HCT116 (cell line): ENCODE data around the gene C10orf53. TPM values are rescaled to one million over a fixed set of nuclear protein-coding genes. Genes with fewer than 3 reads are reported as not detected.

ENCODE experiments used
- ATAC-seq: fragments of 200-7000 bp; cut with Tn5 transposase; 2 replicates; pipeline ENCODE4 v1.9.1; 2020; ENCODE audit warnings: mild to moderate bottlenecking, moderate library complexity
- BruUV-seq: library from RNA; stranded (reverse); fragments of 400-500 nt; replicated peaks from 2 replicates; lab custom pipeline; 2021; lab: Mats Ljungman, UMichigan
- CTCF ChIA-PET: fragments of 300-600 bp; sonication (Branson Sonifier 250); formaldehyde crosslinking; loops from one replicate; lab custom pipeline; 2021; ENCODE audit warnings: antibody characterized with exemption; lab: Charles Lee
- POLR2A ChIA-PET: fragments of 300-600, 350-600 bp; sonication (Branson Sonifier 250); formaldehyde crosslinking; loops from one replicate; lab custom pipeline; 2021; ENCODE audit warnings: antibody characterized with exemption; lab: Charles Lee
- RAD21 ChIA-PET, 2 experiments: fragments of 300-600 bp; sonication (Branson Sonifier 250); formaldehyde crosslinking; loops; one replicate each; lab custom pipeline; 2023; ENCODE audit warnings: low total read pairs in 2 of 2; ENCODE audit not compliant: uncharacterized antibody in 2 of 2, unreplicated experiment in 2 of 2, low non-redundant PET in 1 of 2; lab: Charles Lee
- DNase-seq: peaks from one replicate; pipeline ENCODE4 v3.0.0-alpha.2; 2010; ENCODE audit warnings: low read depth, low spot score
- H2AFZ ChIP-seq: fragments of 200-600 bp; shearing (Covaris generic), sonication (generic); 2 replicates; pipeline ENCODE4 v1.6.1; 2017; ENCODE audit warnings: low read depth, mixed run types, mixed read lengths, antibody characterized with exemption, low read length; ENCODE audit not compliant: poor library complexity, severe bottlenecking
- H3K27ac ChIP-seq: 2 replicates; pipeline ENCODE4 v1.5.1; 2012; ENCODE audit warnings: low read depth, low read length
- H3K27me3 ChIP-seq: fragments of 200-600 bp; sonication (generic); 2 replicates; pipeline ENCODE4 v1.6.1; 2016; ENCODE audit warnings: mixed run types, low read length, mixed read lengths; ENCODE audit not compliant: insufficient read depth
- H3K36me3 ChIP-seq, 2 experiments: fragments of 200-500 bp in 1 of 2; fragments of 200-600 bp in 1 of 2; sonication (Bioruptor generic) in 1 of 2; sonication (generic) in 1 of 2; 2 replicates each; pipeline versions ENCODE4 v1.5.1 to v1.6.1; 2014 to 2016; ENCODE audit warnings: low read length in 2 of 2, inconsistent platforms in 1 of 2, mixed read lengths in 1 of 2, mixed run types in 1 of 2; ENCODE audit not compliant: insufficient read depth in 2 of 2, control insufficient read depth in 1 of 2
- H3K4me1 ChIP-seq, 2 experiments: fragments of 200-600 bp in 1 of 2; sonication (generic) in 1 of 2; 2 replicates each; pipeline versions ENCODE4 v1.5.1 to v1.6.1; 2012 to 2017; ENCODE audit warnings: low read length in 2 of 2, inconsistent platforms in 1 of 2, mild to moderate bottlenecking in 1 of 2, mixed read lengths in 1 of 2, mixed run types in 1 of 2, moderate library complexity in 1 of 2; ENCODE audit not compliant: insufficient read depth in 2 of 2, control insufficient read depth in 1 of 2
- H3K4me2 ChIP-seq: fragments of 200-600 bp; sonication (generic); 2 replicates; pipeline ENCODE4 v1.6.1; 2017; ENCODE audit warnings: mixed run types, low read length, mixed read lengths
- H3K4me3 ChIP-seq, 2 experiments: fragments of 200-600 bp in 1 of 2; sonication (generic) in 1 of 2; replicated peaks in 1 of 2; 2 replicates each; pipeline ENCODE4 v1.5.1; 2011 to 2016; ENCODE audit warnings: low read length in 2 of 2, control low read depth in 1 of 2, low read depth in 1 of 2, mild to moderate bottlenecking in 1 of 2, mixed read lengths in 1 of 2, mixed run types in 1 of 2
- H3K79me2 ChIP-seq: fragments of 200-600 bp; sonication (generic); 2 replicates; pipeline ENCODE4 v1.6.1; 2017; ENCODE audit warnings: mild to moderate bottlenecking, mixed run types, low read length, moderate library complexity, mixed read lengths; ENCODE audit not compliant: insufficient read depth
- H3K9ac ChIP-seq: fragments of 200-600 bp; sonication (generic); 2 replicates; pipeline ENCODE4 v1.6.1; 2016; ENCODE audit warnings: low read length, mixed read lengths
- H3K9me2 ChIP-seq: fragments of 200-600 bp; sonication (generic), shearing (Covaris generic); 2 replicates; pipeline ENCODE4 v1.6.1; 2017; ENCODE audit warnings: mixed run types, mild to moderate bottlenecking, moderate library complexity; ENCODE audit not compliant: insufficient read depth
- H3K9me3 ChIP-seq, 2 experiments: fragments of 200-500 bp in 1 of 2; fragments of 200-600 bp in 1 of 2; sonication (Bioruptor generic) in 1 of 2; sonication (generic) in 1 of 2; 2 replicates each; pipeline ENCODE4 v1.6.1; 2014 to 2017; ENCODE audit warnings: low read length in 2 of 2, mixed read lengths in 2 of 2, inconsistent platforms in 1 of 2, low read depth in 1 of 2, mild to moderate bottlenecking in 1 of 2, mixed run types in 1 of 2, moderate library complexity in 1 of 2; ENCODE audit not compliant: control insufficient read depth in 1 of 2, insufficient read depth in 1 of 2
- H4K20me1 ChIP-seq: fragments of 200-600 bp; sonication (generic), shearing (Covaris generic); 2 replicates; pipeline ENCODE4 v1.6.1; 2017; ENCODE audit warnings: mixed run types, mild to moderate bottlenecking, moderate library complexity; ENCODE audit not compliant: insufficient read depth
- EGR1 ChIP-seq: IDR thresholded peaks from 2 replicates; pipeline ENCODE4 v1.6.1; 2012; ENCODE audit warnings: low read depth
- EZH2 ChIP-seq: fragments of 200-600 bp; sonication (generic); IDR thresholded peaks from 2 replicates; pipeline ENCODE4 v1.6.1; 2017; ENCODE audit warnings: antibody characterized with exemption, mixed run types
- FOSL1 ChIP-seq: IDR thresholded peaks from 2 replicates; pipeline ENCODE4 v1.6.1; 2012; ENCODE audit warnings: low read depth
- SIN3A ChIP-seq: IDR thresholded peaks from 2 replicates; pipeline ENCODE4 v1.6.1; 2012; ENCODE audit warnings: low read depth
- ZNF274 ChIP-seq: fragments of 200-500 bp; sonication (Bioruptor generic); IDR thresholded peaks from 2 replicates; pipeline ENCODE4 v1.6.1; 2014; ENCODE audit warnings: mild to moderate bottlenecking, low read depth, low read length, inconsistent platforms
- intact Hi-C: fragments of 100-400 bp; cut with micrococcal nuclease; formaldehyde crosslinking; loops from 2 replicates; pipeline ENCODE4 v1.10.0; 2022
- total RNA-seq: library from RNA; stranded (reverse); gene quantifications from one replicate; pipeline ENCODE4 v1.2.1, GENCODE V29; 2021; ENCODE audit not compliant: unreplicated experiment
- TF ChIP-seq, protein P1 (sequence below): IDR thresholded peaks from 2 replicates; pipeline ENCODE4 v1.6.1; 2012
- TF ChIP-seq, protein P2 (sequence below): IDR thresholded peaks from 2 replicates; pipeline ENCODE4 v1.6.1; 2012; ENCODE audit warnings: low read depth

The C10orf53 gene
- total RNA-seq, 1 experiment from 2014 or later: not detected

DNA sequence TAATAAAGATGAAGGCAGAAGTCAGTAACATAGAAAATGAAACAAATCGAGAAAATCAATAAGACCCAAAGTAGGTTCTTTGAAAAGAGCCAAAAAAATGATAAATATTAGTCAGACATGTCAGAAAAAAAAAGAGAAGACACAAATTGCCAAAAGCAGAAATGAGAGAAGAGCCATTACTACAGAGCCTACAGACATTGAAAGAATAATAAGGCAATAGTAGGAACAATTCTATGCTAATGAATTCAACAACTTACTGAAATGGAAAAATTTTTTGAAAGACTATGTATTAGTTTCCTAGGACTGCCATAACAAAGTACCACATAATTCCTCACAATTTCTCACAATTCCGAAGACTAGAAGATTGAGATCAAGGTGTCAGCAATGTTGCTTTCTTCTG, 47.1 kb downstream of the C10orf53 start:
- no peaks in the 10 kb centered on the region for H3K9me3 ChIP-seq
- H2AFZ ChIP-seq: no peak overlapping the region
- H3K9me2 ChIP-seq: no peaks in the 10 kb centered on the region
- RAD21 ChIA-PET: no interaction called here
- ATAC-seq: no peak
- H3K4me1 ChIP-seq: no peaks in the 10 kb centered on the region
- BruUV-seq: no TSS peak
- intact Hi-C loops: no loop called here
- no peaks in the 10 kb centered on the region for H3K36me3 ChIP-seq
- H3K27ac ChIP-seq: no peak overlapping the region
- no peaks in the 10 kb centered on the region for H3K79me2 ChIP-seq
- H3K9ac ChIP-seq: no peak overlapping the region
- H3K27me3 ChIP-seq: no peaks in the 10 kb centered on the region
- TF ChIP-seq EZH2 (no peak), SIN3A (no peak), ZNF274 (no peak), EGR1 (no peak), FOSL1 (no peak)
- TF ChIP-seq, protein P1, sequence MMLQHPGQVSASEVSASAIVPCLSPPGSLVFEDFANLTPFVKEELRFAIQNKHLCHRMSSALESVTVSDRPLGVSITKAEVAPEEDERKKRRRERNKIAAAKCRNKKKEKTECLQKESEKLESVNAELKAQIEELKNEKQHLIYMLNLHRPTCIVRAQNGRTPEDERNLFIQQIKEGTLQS: no peak
- TF ChIP-seq, protein P2, sequence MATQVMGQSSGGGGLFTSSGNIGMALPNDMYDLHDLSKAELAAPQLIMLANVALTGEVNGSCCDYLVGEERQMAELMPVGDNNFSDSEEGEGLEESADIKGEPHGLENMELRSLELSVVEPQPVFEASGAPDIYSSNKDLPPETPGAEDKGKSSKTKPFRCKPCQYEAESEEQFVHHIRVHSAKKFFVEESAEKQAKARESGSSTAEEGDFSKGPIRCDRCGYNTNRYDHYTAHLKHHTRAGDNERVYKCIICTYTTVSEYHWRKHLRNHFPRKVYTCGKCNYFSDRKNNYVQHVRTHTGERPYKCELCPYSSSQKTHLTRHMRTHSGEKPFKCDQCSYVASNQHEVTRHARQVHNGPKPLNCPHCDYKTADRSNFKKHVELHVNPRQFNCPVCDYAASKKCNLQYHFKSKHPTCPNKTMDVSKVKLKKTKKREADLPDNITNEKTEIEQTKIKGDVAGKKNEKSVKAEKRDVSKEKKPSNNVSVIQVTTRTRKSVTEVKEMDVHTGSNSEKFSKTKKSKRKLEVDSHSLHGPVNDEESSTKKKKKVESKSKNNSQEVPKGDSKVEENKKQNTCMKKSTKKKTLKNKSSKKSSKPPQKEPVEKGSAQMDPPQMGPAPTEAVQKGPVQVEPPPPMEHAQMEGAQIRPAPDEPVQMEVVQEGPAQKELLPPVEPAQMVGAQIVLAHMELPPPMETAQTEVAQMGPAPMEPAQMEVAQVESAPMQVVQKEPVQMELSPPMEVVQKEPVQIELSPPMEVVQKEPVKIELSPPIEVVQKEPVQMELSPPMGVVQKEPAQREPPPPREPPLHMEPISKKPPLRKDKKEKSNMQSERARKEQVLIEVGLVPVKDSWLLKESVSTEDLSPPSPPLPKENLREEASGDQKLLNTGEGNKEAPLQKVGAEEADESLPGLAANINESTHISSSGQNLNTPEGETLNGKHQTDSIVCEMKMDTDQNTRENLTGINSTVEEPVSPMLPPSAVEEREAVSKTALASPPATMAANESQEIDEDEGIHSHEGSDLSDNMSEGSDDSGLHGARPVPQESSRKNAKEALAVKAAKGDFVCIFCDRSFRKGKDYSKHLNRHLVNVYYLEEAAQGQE: no peak
- TF ChIP-seq, all 23 proteins: peak for 0
- H3K4me3 ChIP-seq: no peak overlapping the region
- H4K20me1 ChIP-seq: no peaks in the 10 kb centered on the region
- no peak overlapping the region for H3K4me2 ChIP-seq
- DNase-seq: no peak
- ChIA-PET CTCF (no interaction called here), POLR2A (no interaction called here)
